ENCODE results near the gene OR2M3. TPM values are rescaled to one million over a fixed set of nuclear protein-coding genes. Genes with fewer than 3 reads are reported as not detected.

Gene OR2M3
- total and polyA plus RNA-seq, 10 donors: 0.03 to 0.13 TPM; not detected in 8

- whole genome bisulfite sequencing, 5 donors: 53 to 75% (median 68%) methylated on average over 2 to 3 of the region's 3 CpGs
- DNase-seq: no peak
- no peaks in the 10 kb centered on the region for H3K4me1 ChIP-seq
- H3K27me3 ChIP-seq (replicated peaks in 1 of 7): no peaks in the 10 kb centered on the region
- no peaks in the 10 kb centered on the region for H3K36me3 ChIP-seq
- H3K4me3 ChIP-seq: no peak overlapping the region
- TF ChIP-seq, protein P1, sequence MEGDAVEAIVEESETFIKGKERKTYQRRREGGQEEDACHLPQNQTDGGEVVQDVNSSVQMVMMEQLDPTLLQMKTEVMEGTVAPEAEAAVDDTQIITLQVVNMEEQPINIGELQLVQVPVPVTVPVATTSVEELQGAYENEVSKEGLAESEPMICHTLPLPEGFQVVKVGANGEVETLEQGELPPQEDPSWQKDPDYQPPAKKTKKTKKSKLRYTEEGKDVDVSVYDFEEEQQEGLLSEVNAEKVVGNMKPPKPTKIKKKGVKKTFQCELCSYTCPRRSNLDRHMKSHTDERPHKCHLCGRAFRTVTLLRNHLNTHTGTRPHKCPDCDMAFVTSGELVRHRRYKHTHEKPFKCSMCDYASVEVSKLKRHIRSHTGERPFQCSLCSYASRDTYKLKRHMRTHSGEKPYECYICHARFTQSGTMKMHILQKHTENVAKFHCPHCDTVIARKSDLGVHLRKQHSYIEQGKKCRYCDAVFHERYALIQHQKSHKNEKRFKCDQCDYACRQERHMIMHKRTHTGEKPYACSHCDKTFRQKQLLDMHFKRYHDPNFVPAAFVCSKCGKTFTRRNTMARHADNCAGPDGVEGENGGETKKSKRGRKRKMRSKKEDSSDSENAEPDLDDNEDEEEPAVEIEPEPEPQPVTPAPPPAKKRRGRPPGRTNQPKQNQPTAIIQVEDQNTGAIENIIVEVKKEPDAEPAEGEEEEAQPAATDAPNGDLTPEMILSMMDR (IDR thresholded peaks at IDR 0.05 in 8 of 11, conservative IDR thresholded peaks at IDR 0.05 in 3 of 11): no peak
- no peak for TF ChIP-seq POLR2A (IDR thresholded peaks at IDR 0.05)
- TF ChIP-seq POLR2AphosphoS5 (IDR thresholded peaks at IDR 0.05): no peak
- no peak overlapping the region for H3K27ac ChIP-seq
- H3K9me3 ChIP-seq: peaks cover 0 to 12% (median 1%) of the 10 kb centered on the region in 8 donors
- intact Hi-C loops (cut with DNase I; ENCODE audit: low total_unique reads): no loop called here
Measured at GRCh38 chr1:248187363-248187762, 9.7 kb upstream of the OR2M3 start.

DNA sequence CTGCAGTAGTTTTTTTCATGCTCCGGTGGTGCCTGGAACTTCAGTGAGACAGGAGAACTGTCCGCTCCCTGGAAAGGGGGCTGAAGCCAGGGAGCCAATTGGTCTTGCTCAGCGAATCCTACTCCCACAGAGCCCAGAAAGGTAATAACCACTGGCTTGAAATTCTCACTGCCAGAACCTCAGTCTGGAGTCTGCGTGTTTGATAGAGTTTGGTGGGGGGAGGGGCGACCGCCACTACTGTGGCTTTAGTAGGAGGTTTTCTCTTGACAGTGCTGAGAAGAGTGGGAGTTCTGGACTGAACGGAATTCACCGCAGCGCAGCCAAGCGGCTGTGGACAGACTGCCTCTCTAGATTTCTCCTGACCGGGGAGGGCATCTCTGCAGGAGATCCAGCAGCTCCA is 8.0 kb upstream of the OR2M3 start:
- intact Hi-C loops (cut with DNase I; ENCODE audit: low total_unique reads): no loop called here
- no peaks in the 10 kb centered on the region for H3K4me1 ChIP-seq
- WGBS, 5 donors: 57 to 74% (median 61%) methylated on average over 10 to 11 of the region's 11 CpGs
- H3K27me3 ChIP-seq (replicated peaks in 1 of 7): no peaks in the 10 kb centered on the region
- H3K36me3 ChIP-seq: no peaks in the 10 kb centered on the region
- DNase-seq: no peak
- peaks cover 0 to 19% (median 16%) of the 10 kb centered on the region in 8 donors for H3K9me3 ChIP-seq
- no peak overlapping the region for H3K4me3 ChIP-seq
- no peak overlapping the region for H3K27ac ChIP-seq
- TF ChIP-seq POLR2A (IDR thresholded peaks at IDR 0.05) (no peak), POLR2AphosphoS5 (IDR thresholded peaks at IDR 0.05) (no peak)
- TF ChIP-seq, protein P1 (IDR thresholded peaks at IDR 0.05 in 8 of 11, conservative IDR thresholded peaks at IDR 0.05 in 3 of 11): no peak

GRCh38 chr1:248194117-248194516 is 2.9 kb upstream of the OR2M3 start:
- intact Hi-C loops (cut with DNase I; ENCODE audit: low total_unique reads): no loop called here
- H3K36me3 ChIP-seq: no peaks in the 10 kb centered on the region
- H3K4me1 ChIP-seq: no peaks in the 10 kb centered on the region
- DNase-seq: no peak
- no peak overlapping the region for H3K4me3 ChIP-seq
- 47 to 72% (median 66%) methylated on average over 1 of the region's 1 CpG for WGBS, 5 donors
- H3K9me3 ChIP-seq: peaks cover 0 to 30% (median 17%) of the 10 kb centered on the region in 8 donors
- no peak for TF ChIP-seq POLR2AphosphoS5 (IDR thresholded peaks at IDR 0.05)
- TF ChIP-seq, protein P1 (IDR thresholded peaks at IDR 0.05 in 8 of 11, conservative IDR thresholded peaks at IDR 0.05 in 3 of 11): no peak
- no peak for TF ChIP-seq POLR2A (IDR thresholded peaks at IDR 0.05)
- no peak overlapping the region for H3K27ac ChIP-seq
- no peaks in the 10 kb centered on the region for H3K27me3 ChIP-seq (replicated peaks in 1 of 7)

- no peaks in the 10 kb centered on the region for H3K27me3 ChIP-seq (replicated peaks in 1 of 7)
- no peaks in the 10 kb centered on the region for H3K36me3 ChIP-seq
- DNase-seq: no peak
- intact Hi-C loops (cut with DNase I; ENCODE audit: low total_unique reads): no loop called here
- no peak overlapping the region for H3K4me3 ChIP-seq
- H3K27ac ChIP-seq: no peak overlapping the region
- TF ChIP-seq POLR2AphosphoS5 (IDR thresholded peaks at IDR 0.05): no peak
- no peak for TF ChIP-seq POLR2A (IDR thresholded peaks at IDR 0.05)
- TF ChIP-seq, protein P1 (IDR thresholded peaks at IDR 0.05 in 8 of 11, conservative IDR thresholded peaks at IDR 0.05 in 3 of 11): no peak
- WGBS, 5 donors: 90 to 98% (median 92%) methylated on average over 1 of the region's 1 CpG
- peaks cover 0 to 20% (median 1%) of the 10 kb centered on the region in 8 donors for H3K9me3 ChIP-seq
- H3K4me1 ChIP-seq: no peaks in the 10 kb centered on the region
Measured at GRCh38 chr1:248215880-248216279, 18.8 kb downstream of the OR2M3 start.

Measured in spleen (tissue), 11 donors.